ENCODE results near the gene NEK10.
A peak's percentile ranks its signal among the peaks of the same experiment; 100 is the strongest.

Gene NEK10

DNA sequence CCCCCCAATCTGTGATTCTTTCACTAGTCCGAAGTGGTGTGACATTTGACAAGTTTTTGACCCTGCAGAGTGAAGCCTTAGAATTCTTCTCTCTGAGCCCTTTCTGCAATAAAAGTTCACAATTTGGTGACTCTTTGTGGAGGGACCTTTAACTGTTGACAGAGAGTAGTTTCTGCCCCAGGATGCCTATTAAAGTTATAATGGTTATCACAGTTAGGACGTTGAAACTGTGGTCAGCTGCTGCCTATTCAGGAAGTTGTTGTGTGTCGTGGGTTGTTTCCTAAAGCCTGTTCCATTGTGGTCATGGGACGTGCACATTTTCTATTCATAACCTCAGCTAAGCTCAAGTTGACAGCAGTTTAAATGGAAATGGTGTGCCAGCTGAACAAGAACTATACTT is 274.5 kb downstream of the NEK10 start:
- Histone ChIP-seq H3K9me3 (ENCODE audit: control insufficient read depth, low read length) (no peaks in the 10 kb centered on the region), H3K4me3 (ENCODE audit: low read length) (no peak overlapping the region), H3K27me3 (replicated peaks; ENCODE audit: control insufficient read depth, insufficient read depth, low read length) (no peaks in the 10 kb centered on the region), H3K4me1 (ENCODE audit: control insufficient read depth, insufficient read depth, low read length) (peaks cover 37% of the 10 kb centered on the region), H3K9ac (ENCODE audit: low read length) (no peak overlapping the region), H3K36me3 (ENCODE audit: control insufficient read depth, insufficient read depth, low read length, severe bottlenecking) (no peaks in the 10 kb centered on the region)
- no peak for DNase-seq (ENCODE audit: low read depth)

DNA sequence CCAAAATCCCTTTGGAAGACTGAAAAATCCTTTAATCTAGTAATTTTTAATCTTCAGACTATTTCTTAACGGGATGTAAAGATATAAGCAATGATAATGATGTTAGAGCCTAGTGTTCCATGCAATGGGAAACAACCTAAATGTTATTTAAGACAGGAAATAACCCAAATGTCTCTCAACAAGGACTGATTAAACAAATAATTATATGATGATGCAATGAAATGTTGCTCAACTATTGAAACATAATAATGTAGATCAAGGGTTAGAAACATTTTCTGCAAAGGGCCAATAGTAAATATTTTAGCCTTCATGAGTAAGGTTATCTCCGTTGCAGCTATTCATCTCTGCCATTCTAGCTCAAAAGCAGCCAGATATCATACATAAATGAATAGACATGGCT is 275.4 kb downstream of the NEK10 start:
- Histone ChIP-seq H3K9ac (ENCODE audit: low read length) (no peak overlapping the region), H3K27me3 (replicated peaks; ENCODE audit: control insufficient read depth, insufficient read depth, low read length) (no peaks in the 10 kb centered on the region), H3K4me3 (ENCODE audit: low read length) (no peak overlapping the region), H3K36me3 (ENCODE audit: control insufficient read depth, insufficient read depth, low read length, severe bottlenecking) (no peaks in the 10 kb centered on the region), H3K9me3 (ENCODE audit: control insufficient read depth, low read length) (no peaks in the 10 kb centered on the region), H3K4me1 (ENCODE audit: control insufficient read depth, insufficient read depth, low read length) (peaks cover 45% of the 10 kb centered on the region)
- DNase-seq (ENCODE audit: low read depth), result peak; percentile 47

DNA sequence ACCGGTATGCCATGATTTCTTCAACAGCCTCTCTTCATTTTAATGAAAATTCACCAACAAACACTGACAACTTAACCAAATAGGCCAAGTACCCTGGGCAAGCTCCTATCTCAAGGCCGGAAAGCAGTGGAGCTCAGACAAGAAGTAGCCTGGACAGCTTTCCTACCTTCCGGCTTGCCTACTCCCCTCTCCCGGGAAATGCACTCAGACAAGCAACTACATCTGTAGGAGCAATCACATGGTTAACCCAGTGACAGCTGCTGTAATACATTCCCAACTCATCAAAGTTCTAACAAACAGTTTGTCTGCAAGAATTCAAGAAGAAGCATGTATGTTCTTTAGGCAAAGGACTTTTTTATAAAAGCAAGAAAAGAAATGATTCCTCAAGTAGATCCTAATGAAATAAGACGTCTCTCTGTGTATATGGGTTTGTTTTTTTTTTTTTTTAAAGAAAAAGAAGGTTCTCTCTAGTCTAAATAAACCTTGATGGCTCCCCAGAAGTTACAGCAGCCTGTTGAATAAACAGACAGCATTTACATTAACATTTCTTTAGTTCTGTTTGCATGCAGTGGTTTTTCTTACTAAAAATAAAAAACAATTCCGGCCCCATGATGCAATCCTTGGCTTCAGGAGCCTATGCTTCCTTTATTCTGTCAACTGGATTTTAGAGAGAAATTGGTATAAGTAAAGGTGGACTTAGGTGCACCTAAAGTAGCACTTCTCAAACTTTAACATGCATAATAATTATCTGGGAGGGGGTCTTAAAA is 278.7 kb downstream of the NEK10 start:
- no peaks in the 10 kb centered on the region for H3K9me3 ChIP-seq (ENCODE audit: control insufficient read depth, low read length)
- H3K36me3 ChIP-seq (ENCODE audit: control insufficient read depth, insufficient read depth, low read length, severe bottlenecking), result no peaks in the 10 kb centered on the region

DNA sequence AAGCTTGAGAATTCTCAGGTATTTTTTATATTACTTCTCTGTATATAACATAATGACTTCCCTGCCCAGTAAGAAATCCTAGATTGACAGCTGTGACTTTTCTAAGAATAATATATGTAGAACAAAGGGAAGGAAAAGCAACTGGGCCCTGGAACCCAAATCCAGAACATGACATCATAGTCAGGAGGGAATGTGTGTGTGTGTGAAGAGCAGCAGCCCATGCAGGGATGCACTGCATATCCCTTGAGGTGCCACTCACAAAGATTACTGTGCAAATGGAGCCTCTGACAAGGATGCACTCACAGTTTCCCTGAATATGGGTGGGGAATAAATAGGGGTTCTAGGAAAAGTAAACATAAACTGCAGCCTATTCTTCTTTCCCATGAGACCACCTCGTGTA is 279.5 kb downstream of the NEK10 start:
- Histone ChIP-seq H3K27me3 (replicated peaks; ENCODE audit: control insufficient read depth, insufficient read depth, low read length) (no peaks in the 10 kb centered on the region), H3K9ac (ENCODE audit: low read length) (no peak overlapping the region), H3K4me3 (ENCODE audit: low read length) (no peak overlapping the region), H3K4me1 (ENCODE audit: control insufficient read depth, insufficient read depth, low read length) (peaks cover 29% of the 10 kb centered on the region), H3K9me3 (ENCODE audit: control insufficient read depth, low read length) (no peaks in the 10 kb centered on the region), H3K36me3 (ENCODE audit: control insufficient read depth, insufficient read depth, low read length, severe bottlenecking) (no peaks in the 10 kb centered on the region)
- no peak for DNase-seq (ENCODE audit: low read depth)

More for the DNA sequence above, 278.7 kb downstream of the NEK10 start:
- Histone ChIP-seq H3K4me3 (ENCODE audit: low read length) (no peak overlapping the region), H3K4me1 (ENCODE audit: control insufficient read depth, insufficient read depth, low read length) (peaks cover 37% of the 10 kb centered on the region), H3K27me3 (replicated peaks; ENCODE audit: control insufficient read depth, insufficient read depth, low read length) (no peaks in the 10 kb centered on the region), H3K9ac (ENCODE audit: low read length) (no peak overlapping the region)
- DNase-seq (ENCODE audit: low read depth), result peak; percentile 59

DNA sequence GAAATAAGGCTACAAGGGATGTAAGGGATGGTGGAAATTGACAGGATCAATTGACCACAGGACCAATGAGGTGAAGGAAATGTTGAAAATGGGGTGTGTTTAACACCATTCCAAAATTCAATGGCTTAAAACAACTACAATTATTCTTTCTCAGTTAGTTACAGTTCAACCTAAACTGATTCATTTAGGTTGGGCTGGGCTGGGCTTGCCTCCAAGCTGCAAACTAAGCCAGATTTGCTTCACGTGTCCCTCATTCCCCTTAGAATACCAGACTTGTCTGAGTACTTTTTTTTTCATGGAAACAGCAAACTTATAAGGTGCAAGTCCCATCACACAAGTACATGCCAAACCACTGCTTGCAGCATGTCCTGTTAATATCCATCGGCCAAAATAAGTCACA is 280.1 kb downstream of the NEK10 start:
- no peak overlapping the region for H3K9ac ChIP-seq (ENCODE audit: low read length)
- peaks cover 23% of the 10 kb centered on the region for H3K4me1 ChIP-seq (ENCODE audit: control insufficient read depth, insufficient read depth, low read length)
- no peaks in the 10 kb centered on the region for H3K9me3 ChIP-seq (ENCODE audit: control insufficient read depth, low read length)
- H3K36me3 ChIP-seq (ENCODE audit: control insufficient read depth, insufficient read depth, low read length, severe bottlenecking), result no peaks in the 10 kb centered on the region
- H3K4me3 ChIP-seq (ENCODE audit: low read length), result no peak overlapping the region
- H3K27me3 ChIP-seq (replicated peaks; ENCODE audit: control insufficient read depth, insufficient read depth, low read length), result no peaks in the 10 kb centered on the region
- DNase-seq (ENCODE audit: low read depth), result peak; percentile 52

DNA sequence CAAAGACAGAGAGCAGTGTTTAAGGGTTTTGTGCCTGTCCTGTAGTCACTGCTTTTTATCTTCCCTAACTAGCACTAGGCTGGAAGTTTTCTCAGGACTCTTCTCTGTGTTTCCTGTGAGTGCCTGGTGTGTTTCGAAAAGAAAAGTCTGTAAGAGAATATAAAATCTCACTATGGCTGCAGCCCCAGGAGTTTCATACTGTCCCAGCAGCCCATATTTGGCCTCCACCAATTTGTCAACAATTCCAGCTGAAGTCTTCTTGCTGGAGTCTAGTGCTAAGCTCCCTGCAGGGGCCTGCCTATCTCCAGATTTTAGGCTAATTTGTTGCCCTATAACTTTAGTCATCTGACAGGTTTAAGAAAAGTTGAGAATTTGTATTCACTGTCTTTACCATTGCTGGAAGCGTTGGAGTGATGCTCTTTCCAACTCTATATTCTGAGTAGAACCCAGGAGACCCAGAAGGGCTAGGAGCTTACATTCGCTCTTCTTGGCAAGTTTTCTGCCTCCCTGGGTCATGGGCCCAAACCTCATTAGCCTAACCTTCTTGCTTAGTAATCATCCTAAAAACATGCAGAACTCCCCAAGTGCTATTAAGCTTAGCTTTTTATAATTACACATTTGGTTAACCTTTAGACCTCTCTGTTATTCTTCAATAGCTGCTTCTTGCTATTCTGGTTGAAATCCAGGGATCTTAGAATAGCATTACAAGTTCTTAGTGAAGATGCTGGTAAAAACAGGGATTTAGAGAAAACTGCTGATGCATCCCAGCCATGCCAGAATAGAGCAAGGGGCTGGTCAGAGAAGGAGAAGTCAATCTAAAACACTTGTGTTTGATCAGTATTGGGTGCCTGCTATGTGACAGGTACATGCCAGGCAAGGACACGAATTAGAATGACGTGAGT is 283.1 kb downstream of the NEK10 start:
- no peaks in the 10 kb centered on the region for H3K9me3 ChIP-seq (ENCODE audit: control insufficient read depth, low read length)
- H3K4me3 ChIP-seq (ENCODE audit: low read length), result no peak overlapping the region
- H3K36me3 ChIP-seq (ENCODE audit: control insufficient read depth, insufficient read depth, low read length, severe bottlenecking), result no peaks in the 10 kb centered on the region
- H3K4me1 ChIP-seq (ENCODE audit: control insufficient read depth, insufficient read depth, low read length), result peaks cover 18% of the 10 kb centered on the region
- H3K27me3 ChIP-seq (replicated peaks; ENCODE audit: control insufficient read depth, insufficient read depth, low read length), result no peaks in the 10 kb centered on the region
- DNase-seq (ENCODE audit: low read depth), result no peak
- no peak overlapping the region for H3K9ac ChIP-seq (ENCODE audit: low read length)

DNA sequence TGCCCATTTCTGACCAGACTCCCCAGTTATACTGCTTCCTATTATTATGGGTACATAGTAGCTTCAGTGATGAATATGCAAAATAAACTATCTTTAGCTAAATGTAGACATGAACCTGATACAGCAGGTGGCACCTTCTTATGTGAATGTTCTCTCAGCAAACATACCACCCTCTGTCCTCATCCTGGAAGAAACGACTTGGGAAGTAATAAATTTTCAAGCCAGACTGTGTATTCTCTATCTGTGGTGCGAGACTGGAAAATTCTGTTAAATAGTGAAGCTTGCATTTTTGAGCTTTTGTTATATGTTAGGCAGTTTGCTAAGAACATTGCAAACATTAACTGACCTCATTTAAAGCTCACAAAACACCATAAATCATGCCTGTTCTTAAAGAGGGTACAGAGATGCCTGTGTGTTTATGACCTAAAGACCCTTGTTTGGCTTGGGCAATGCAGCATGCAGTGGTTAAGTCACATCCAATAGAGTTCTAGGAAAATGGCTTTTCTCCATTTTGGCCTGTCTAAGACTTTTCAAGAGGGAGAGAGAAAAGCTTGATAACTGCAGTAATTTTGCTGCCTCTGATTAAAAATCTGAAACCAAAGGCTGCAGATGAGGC is 287.1 kb downstream of the NEK10 start:
- no peak for DNase-seq (ENCODE audit: low read depth)
- Histone ChIP-seq H3K4me1 (ENCODE audit: control insufficient read depth, insufficient read depth, low read length) (peaks cover 11% of the 10 kb centered on the region), H3K9ac (ENCODE audit: low read length) (no peak overlapping the region), H3K27me3 (replicated peaks; ENCODE audit: control insufficient read depth, insufficient read depth, low read length) (no peaks in the 10 kb centered on the region), H3K9me3 (ENCODE audit: control insufficient read depth, low read length) (no peaks in the 10 kb centered on the region), H3K4me3 (ENCODE audit: low read length) (no peak overlapping the region), H3K36me3 (ENCODE audit: control insufficient read depth, insufficient read depth, low read length, severe bottlenecking) (no peaks in the 10 kb centered on the region)

DNA sequence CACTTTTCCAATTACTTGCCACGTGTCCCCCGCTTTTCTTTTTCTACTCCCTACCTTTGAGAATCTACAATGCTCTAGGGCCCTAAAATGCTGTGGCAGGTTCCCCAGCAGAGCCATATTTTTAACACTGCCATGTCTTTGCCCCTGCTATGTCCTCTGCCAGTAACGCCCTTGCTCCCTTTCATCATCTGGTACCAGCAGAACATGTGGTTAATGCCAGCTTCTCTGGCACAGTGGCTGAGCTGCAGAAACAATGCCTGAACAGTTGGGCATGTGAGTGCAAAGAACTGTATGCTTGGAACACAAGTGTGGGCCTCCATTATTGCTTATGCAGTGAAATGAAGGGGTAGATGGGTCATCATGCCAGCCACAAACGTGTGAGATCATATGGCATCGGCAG is 287.6 kb downstream of the NEK10 start:
- H3K9ac ChIP-seq (ENCODE audit: low read length), result no peak overlapping the region
- peaks cover 11% of the 10 kb centered on the region for H3K4me1 ChIP-seq (ENCODE audit: control insufficient read depth, insufficient read depth, low read length)
- no peaks in the 10 kb centered on the region for H3K9me3 ChIP-seq (ENCODE audit: control insufficient read depth, low read length)
- H3K4me3 ChIP-seq (ENCODE audit: low read length), result no peak overlapping the region
- H3K36me3 ChIP-seq (ENCODE audit: control insufficient read depth, insufficient read depth, low read length, severe bottlenecking), result no peaks in the 10 kb centered on the region
- no peaks in the 10 kb centered on the region for H3K27me3 ChIP-seq (replicated peaks; ENCODE audit: control insufficient read depth, insufficient read depth, low read length)
- no peak for DNase-seq (ENCODE audit: low read depth)

DNA sequence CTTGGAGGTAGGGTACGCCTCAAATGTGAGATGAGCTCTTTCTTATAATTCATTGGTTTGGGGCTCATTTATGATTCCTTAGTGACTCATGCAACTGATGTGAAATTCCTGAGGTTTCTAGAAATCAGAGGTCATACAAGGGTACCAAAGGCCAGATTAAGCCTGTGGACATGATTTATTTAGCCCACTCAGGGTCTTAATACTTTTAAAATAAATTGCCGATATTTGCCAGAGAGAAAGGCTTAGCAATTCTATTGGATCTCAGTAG is 289.0 kb downstream of the NEK10 start:
- Histone ChIP-seq H3K9ac (ENCODE audit: low read length) (no peak overlapping the region), H3K4me3 (ENCODE audit: low read length) (no peak overlapping the region), H3K27me3 (replicated peaks; ENCODE audit: control insufficient read depth, insufficient read depth, low read length) (no peaks in the 10 kb centered on the region), H3K36me3 (ENCODE audit: control insufficient read depth, insufficient read depth, low read length, severe bottlenecking) (no peaks in the 10 kb centered on the region), H3K9me3 (ENCODE audit: control insufficient read depth, low read length) (no peaks in the 10 kb centered on the region), H3K4me1 (ENCODE audit: control insufficient read depth, insufficient read depth, low read length) (peaks cover 11% of the 10 kb centered on the region)
- no peak for DNase-seq (ENCODE audit: low read depth)

DNA sequence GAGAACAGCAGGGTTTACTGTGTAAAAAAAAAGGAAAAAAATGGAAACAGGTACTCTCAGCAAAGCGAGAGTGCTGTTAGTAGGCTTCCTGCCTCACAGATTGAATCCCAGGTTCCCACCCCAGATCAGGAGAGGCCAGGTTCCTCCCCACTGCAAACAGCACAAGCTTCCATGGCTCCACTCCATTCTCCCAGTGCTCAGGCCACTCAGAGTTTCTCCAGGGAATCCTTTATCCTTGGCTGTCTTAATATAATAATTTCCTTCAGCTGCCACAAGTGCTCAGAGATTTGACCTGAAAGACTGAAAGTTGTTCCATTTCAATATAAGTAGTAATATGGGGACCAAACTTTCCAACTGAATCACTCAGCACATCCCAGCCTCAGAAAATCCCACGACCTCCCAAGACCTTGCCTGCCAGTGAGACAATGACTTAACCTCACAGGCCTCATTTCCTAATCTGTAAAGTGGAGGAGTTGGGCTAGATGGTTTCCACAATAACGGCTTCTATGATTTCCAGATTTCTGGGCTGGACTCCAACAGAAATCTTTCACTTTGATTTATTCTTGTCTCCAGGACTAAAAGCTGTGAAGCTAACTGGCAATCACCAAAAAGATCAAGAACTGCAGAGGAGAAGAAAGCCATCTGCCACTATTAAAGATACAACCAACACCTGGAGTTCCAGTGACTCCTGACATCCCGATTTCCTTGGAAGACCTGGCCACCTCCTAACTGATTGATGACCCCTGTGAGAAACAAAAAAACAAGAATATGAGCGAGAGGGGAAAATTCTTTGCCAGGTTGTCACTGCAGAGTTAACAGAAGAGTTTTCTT is 289.5 kb downstream of the NEK10 start:
- DNase-seq (ENCODE audit: low read depth), result peak; percentile 19
- Histone ChIP-seq H3K9me3 (ENCODE audit: control insufficient read depth, low read length) (no peaks in the 10 kb centered on the region), H3K27me3 (replicated peaks; ENCODE audit: control insufficient read depth, insufficient read depth, low read length) (no peaks in the 10 kb centered on the region), H3K9ac (ENCODE audit: low read length) (no peak overlapping the region), H3K4me3 (ENCODE audit: low read length) (no peak overlapping the region), H3K4me1 (ENCODE audit: control insufficient read depth, insufficient read depth, low read length) (peaks cover 11% of the 10 kb centered on the region), H3K36me3 (ENCODE audit: control insufficient read depth, insufficient read depth, low read length, severe bottlenecking) (no peaks in the 10 kb centered on the region)
